Mesendoderm (in vitro differentiated cells): ENCODE data around the gene DLG2.

Experiments
- DNase-seq: peaks from one replicate; pipeline ENCODE4 v3.0.0; 2013
- H2AK5ac ChIP-seq: 2 replicates; pipeline ENCODE4 v1.6.1; 2013; ENCODE audit warnings: low read length, inconsistent platforms
- H2BK120ac ChIP-seq: 2 replicates; pipeline ENCODE4 v1.6.1; 2013; ENCODE audit warnings: low read depth, mild to moderate bottlenecking, low read length, moderate library complexity, mixed read lengths
- H2BK15ac ChIP-seq: replicated peaks from 2 replicates; pipeline ENCODE4 v1.6.1; 2013; ENCODE audit warnings: low read depth, mild to moderate bottlenecking, moderate library complexity
- H2BK5ac ChIP-seq: 2 replicates; pipeline ENCODE4 v1.6.1; 2013; ENCODE audit warnings: low read length, inconsistent platforms
- H3K18ac ChIP-seq: 2 replicates; pipeline ENCODE4 v1.6.1; 2013; ENCODE audit warnings: mild to moderate bottlenecking, low read length, mixed read lengths
- H3K23ac ChIP-seq: one replicate; pipeline ENCODE4 v1.6.1; 2013; ENCODE audit warnings: low read length
- H3K27ac ChIP-seq: 2 replicates; pipeline ENCODE4 v1.5.1; 2013; ENCODE audit warnings: low read depth, mild to moderate bottlenecking, inconsistent platforms, low read length, moderate library complexity
- H3K27me3 ChIP-seq: 2 replicates; pipeline ENCODE4 v1.6.1; 2013; ENCODE audit warnings: low read length, control low read depth, mild to moderate bottlenecking, inconsistent platforms; ENCODE audit not compliant: insufficient read depth, poor library complexity
- H3K36me3 ChIP-seq: 2 replicates; pipeline ENCODE4 v1.6.1; 2013; ENCODE audit warnings: low read length, inconsistent platforms; ENCODE audit not compliant: control insufficient read depth, insufficient read depth
- H3K4ac ChIP-seq: one replicate; pipeline ENCODE4 v1.6.1; 2013; ENCODE audit warnings: low read depth, mild to moderate bottlenecking, low read length, moderate library complexity
- H3K4me1 ChIP-seq: 2 replicates; pipeline ENCODE4 v1.6.1; 2013; ENCODE audit warnings: low read depth, low read length, inconsistent platforms; ENCODE audit not compliant: control insufficient read depth
- H3K4me2 ChIP-seq: 2 replicates; pipeline ENCODE4 v1.6.1; 2013; ENCODE audit warnings: low read length
- H3K4me3 ChIP-seq: 2 replicates; pipeline ENCODE4 v1.5.1; 2013; ENCODE audit warnings: mild to moderate bottlenecking, low read length
- H3K56ac ChIP-seq: one replicate; pipeline ENCODE4 v1.6.1; 2013; ENCODE audit warnings: low read length
- H3K79me1 ChIP-seq: 2 replicates; pipeline ENCODE4 v1.6.1; 2013; ENCODE audit warnings: low read length, inconsistent platforms
- H3K79me2 ChIP-seq: 2 replicates; pipeline ENCODE4 v1.6.1; 2013; ENCODE audit warnings: mild to moderate bottlenecking, low read length; ENCODE audit not compliant: control insufficient read depth, insufficient read depth
- H3K9ac ChIP-seq: 2 replicates; pipeline ENCODE4 v1.6.1; 2013; ENCODE audit warnings: low read length, inconsistent platforms
- H4K5ac ChIP-seq: one replicate; pipeline ENCODE4 v1.6.1; 2013; ENCODE audit warnings: low read length
- H4K8ac ChIP-seq: one replicate; pipeline ENCODE4 v1.6.1; 2013; ENCODE audit warnings: low read depth, mild to moderate bottlenecking, control low read depth, low read length, moderate library complexity
- WGBS: extraction: QIAGEN DNeasy Blood & Tissue Kit; methylation state at CpG from one replicate; pipeline ENCODE4 v1.1.7; 2013; ENCODE audit warnings: low lambda C conversion rate, missing lambda C conversion rate; ENCODE audit not compliant: insufficient coverage; ENCODE audit errors: extremely low coverage; 5-methylcytosine and 5-hydroxymethylcytosine counted together

Gene DLG2

GRCh38 chr11:84234011-84234410, 1393.1 kb downstream of the DLG2 start:
- Histone ChIP-seq H3K79me2 (no peaks in the 10 kb centered on the region), H3K56ac (peak overlapping the region; percentile 27), H2BK15ac (no peak overlapping the region), H3K4ac (no peak overlapping the region), H3K4me3 (no peak overlapping the region), H3K36me3 (no peaks in the 10 kb centered on the region), H3K9ac (no peak overlapping the region), H3K4me2 (no peak overlapping the region), H3K27me3 (no peaks in the 10 kb centered on the region), H3K4me1 (peaks cover 7% of the 10 kb centered on the region), H4K5ac (no peak overlapping the region), H3K23ac (no peak overlapping the region), H3K27ac (no peak overlapping the region), H3K18ac (peak overlapping the region; percentile 77), H2BK120ac (peak overlapping the region; percentile 4), H3K79me1 (no peaks in the 10 kb centered on the region), H2AK5ac (no peak overlapping the region), H4K8ac (no peak overlapping the region), H2BK5ac (peak overlapping the region; percentile 49)
- DNase-seq, result no peak
- WGBS, result no CpG with 5 or more reads among the region's 2 CpGs

- Histone ChIP-seq H3K4me3 (no peak overlapping the region), H3K27ac (no peak overlapping the region), H3K27me3 (no peaks in the 10 kb centered on the region), H3K4me1 (peaks cover 7% of the 10 kb centered on the region), H3K4ac (no peak overlapping the region), H2AK5ac (no peak overlapping the region), H3K4me2 (no peak overlapping the region), H3K9ac (no peak overlapping the region), H4K8ac (no peak overlapping the region), H3K36me3 (no peaks in the 10 kb centered on the region), H4K5ac (no peak overlapping the region), H3K56ac (no peak overlapping the region), H3K79me2 (no peaks in the 10 kb centered on the region), H2BK15ac (no peak overlapping the region), H3K23ac (no peak overlapping the region), H2BK120ac (no peak overlapping the region), H2BK5ac (no peak overlapping the region), H3K79me1 (no peaks in the 10 kb centered on the region), H3K18ac (no peak overlapping the region)
- DNase-seq, result no peak
Observed at GRCh38 chr11:84232511-84232910, 1394.6 kb downstream of the DLG2 start.

DNA sequence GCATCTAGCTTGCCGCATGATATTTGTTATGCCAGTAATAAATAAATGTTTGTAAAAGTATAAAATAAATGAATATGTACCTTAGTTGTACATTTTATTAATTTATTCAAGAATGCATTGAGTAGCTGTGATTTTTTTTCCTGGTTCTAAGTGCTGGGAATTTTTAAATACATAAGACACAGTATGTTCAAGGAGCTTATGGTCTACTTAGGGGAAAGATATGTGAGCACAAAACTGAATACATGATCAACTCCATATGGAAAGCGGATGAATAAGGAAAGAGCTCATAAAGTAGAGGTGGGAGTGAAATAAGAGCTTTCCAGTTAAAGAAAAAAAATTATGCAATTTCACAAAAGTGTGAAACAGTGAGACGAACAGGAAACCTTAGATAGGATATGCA, 1396.7 kb downstream of the DLG2 start:
- Histone ChIP-seq H3K27ac (no peak overlapping the region), H3K4me1 (peaks cover 7% of the 10 kb centered on the region), H4K8ac (no peak overlapping the region), H3K79me2 (no peaks in the 10 kb centered on the region), H3K4ac (no peak overlapping the region), H3K56ac (no peak overlapping the region), H4K5ac (no peak overlapping the region), H3K27me3 (no peaks in the 10 kb centered on the region), H3K9ac (no peak overlapping the region), H3K4me3 (no peak overlapping the region), H3K4me2 (no peak overlapping the region), H3K36me3 (no peaks in the 10 kb centered on the region), H3K23ac (no peak overlapping the region), H2BK5ac (no peak overlapping the region), H2BK15ac (no peak overlapping the region), H2BK120ac (no peak overlapping the region), H2AK5ac (no peak overlapping the region), H3K79me1 (no peaks in the 10 kb centered on the region), H3K18ac (no peak overlapping the region)
- no peak for DNase-seq
- no CpG with 5 or more reads among the region's 3 CpGs for WGBS

GRCh38 chr11:84227970-84228665, 1399.0 kb downstream of the DLG2 start:
- no peak for DNase-seq
- Histone ChIP-seq H3K4me1 (no peaks in the 10 kb centered on the region), H3K9ac (no peak overlapping the region), H3K79me2 (no peaks in the 10 kb centered on the region), H3K27ac (no peak overlapping the region), H3K23ac (no peak overlapping the region), H4K5ac (no peak overlapping the region), H3K18ac (no peak overlapping the region), H2BK5ac (no peak overlapping the region), H3K4me2 (no peak overlapping the region), H2AK5ac (no peak overlapping the region), H2BK15ac (no peak overlapping the region), H3K4me3 (no peak overlapping the region), H2BK120ac (no peak overlapping the region), H3K36me3 (no peaks in the 10 kb centered on the region), H3K56ac (no peak overlapping the region), H4K8ac (no peak overlapping the region), H3K79me1 (no peaks in the 10 kb centered on the region), H3K27me3 (no peaks in the 10 kb centered on the region), H3K4ac (no peak overlapping the region)
- no CpG with 5 or more reads among the region's 3 CpGs for WGBS

GRCh38 chr11:84224042-84224441, 1403.1 kb downstream of the DLG2 start:
- H3K9ac ChIP-seq, result no peak overlapping the region
- no peak overlapping the region for H3K23ac ChIP-seq
- H2AK5ac ChIP-seq, result no peak overlapping the region
- no peak overlapping the region for H3K4me3 ChIP-seq
- no peak overlapping the region for H3K27ac ChIP-seq
- H3K36me3 ChIP-seq, result no peaks in the 10 kb centered on the region
- peak; percentile 25 for DNase-seq
- H3K4me2 ChIP-seq, result no peak overlapping the region
- H3K4me1 ChIP-seq, result no peaks in the 10 kb centered on the region
- no CpG with 5 or more reads among the region's 1 CpG for WGBS
- H3K4ac ChIP-seq, result no peak overlapping the region
- no peaks in the 10 kb centered on the region for H3K27me3 ChIP-seq
- H3K79me2 ChIP-seq, result no peaks in the 10 kb centered on the region
- no peak overlapping the region for H3K18ac ChIP-seq
- no peaks in the 10 kb centered on the region for H3K79me1 ChIP-seq
- no peak overlapping the region for H4K5ac ChIP-seq
- no peak overlapping the region for H4K8ac ChIP-seq
- no peak overlapping the region for H2BK5ac ChIP-seq
- H2BK120ac ChIP-seq, result no peak overlapping the region
- no peak overlapping the region for H3K56ac ChIP-seq
- H2BK15ac ChIP-seq, result no peak overlapping the region

GRCh38 chr11:84218318-84218717, 1408.8 kb downstream of the DLG2 start:
- WGBS, result no CpG with 5 or more reads among the region's 4 CpGs
- Histone ChIP-seq H2BK15ac (peak overlapping the region; percentile 57), H3K56ac (no peak overlapping the region)

More at GRCh38 chr11:84218318-84218717, 1408.8 kb downstream of the DLG2 start:
- H3K79me1 ChIP-seq, result no peaks in the 10 kb centered on the region
- H3K4me2 ChIP-seq, result no peak overlapping the region
- H3K27ac ChIP-seq, result no peak overlapping the region
- H2AK5ac ChIP-seq, result no peak overlapping the region
- H3K4ac ChIP-seq, result no peak overlapping the region
- no peak overlapping the region for H3K18ac ChIP-seq
- H2BK120ac ChIP-seq, result no peak overlapping the region
- H2BK5ac ChIP-seq, result no peak overlapping the region
- no peaks in the 10 kb centered on the region for H3K79me2 ChIP-seq
- no peaks in the 10 kb centered on the region for H3K4me1 ChIP-seq
- H3K27me3 ChIP-seq, result no peaks in the 10 kb centered on the region
- H3K4me3 ChIP-seq, result no peak overlapping the region
- H4K5ac ChIP-seq, result no peak overlapping the region
- DNase-seq, result peak; percentile 38
- no peak overlapping the region for H4K8ac ChIP-seq
- no peaks in the 10 kb centered on the region for H3K36me3 ChIP-seq
- no peak overlapping the region for H3K9ac ChIP-seq
- H3K23ac ChIP-seq, result no peak overlapping the region
